K562 (cell line): ENCODE measurements around the gene CAMK2D. TPM values are rescaled to one million over a fixed set of nuclear protein-coding genes. Genes with fewer than 3 reads are reported as not detected.

Experiments
- ATAC-seq: fragments of 200-7000 bp; cut with Tn5 transposase; 3 replicates; pipeline ENCODE4 v1.9.1; 2020; ENCODE audit warnings: moderate library complexity
- BruUV-seq: library from RNA; stranded (reverse); fragments of 400-500 nt; replicated peaks from 2 replicates; lab custom pipeline; 2021; lab: Mats Ljungman, UMichigan
- CTCF ChIA-PET: fragments of 300-600 bp; formaldehyde crosslinking; extraction: SDS; loops from one replicate; lab custom pipeline; 2021; ENCODE audit warnings: low intra/inter-chr PET ratio; lab: Yijun Ruan, JAX
- POLR2A ChIA-PET: fragments of 300-600, 350-650 bp; sonication (Branson Sonifier 250); formaldehyde crosslinking; extraction: SDS; loops from one replicate; lab custom pipeline; 2021; ENCODE audit warnings: antibody characterized with exemption, inconsistent platforms; lab: Yijun Ruan, JAX
- DNase-seq, 4 experiments: peaks; one replicate each; pipeline versions ENCODE4 v3.0.0 to v3.0.0-alpha.2; 2011 to 2018; ENCODE audit warnings: low spot score in 3 of 4, mixed read lengths in 3 of 4; ENCODE audit errors: extremely low read depth in 1 of 4
- FAIRE-seq: peaks from 2 replicates; lab custom pipeline; 2011; peaks lifted over from hg19 to GRCh38; lab: Jason Lieb, UNC
- H2AFZ ChIP-seq: 2 replicates; pipeline ENCODE4 v1.6.0; 2011; ENCODE audit warnings: low read depth, low read length, control low read depth, inconsistent platforms
- H3K27ac ChIP-seq: fragments of 200-600 bp; 3 replicates; pipeline ENCODE4 v1.8.0; 2011; ENCODE audit warnings: low read depth, mild to moderate bottlenecking, control low read depth, inconsistent platforms, low read length, moderate library complexity, mixed read lengths; ENCODE audit errors: extremely low read depth
- H3K27me3 ChIP-seq, 2 experiments: fragments of 300-600 bp in 1 of 2; 2 replicates in 1 of 2; 3 replicates in 1 of 2; pipeline versions ENCODE4 v1.6.0 to v1.8.0; 2011; ENCODE audit warnings: inconsistent platforms in 2 of 2, low read length in 2 of 2, mild to moderate bottlenecking in 1 of 2, mixed read lengths in 1 of 2, moderate library complexity in 1 of 2; ENCODE audit not compliant: control insufficient read depth in 2 of 2, insufficient read depth in 2 of 2
- H3K36me3 ChIP-seq: fragments of 300-600 bp; 3 replicates; pipeline ENCODE4 v1.8.0; 2011; ENCODE audit warnings: mild to moderate bottlenecking, low read length, inconsistent platforms; ENCODE audit not compliant: control insufficient read depth, insufficient read depth
- H3K4me1 ChIP-seq, 2 experiments: fragments of 200-600 bp in 1 of 2; replicated peaks in 1 of 2; 2 replicates in 1 of 2; 3 replicates in 1 of 2; pipeline versions ENCODE4 v1.5.1 to v1.8.0; 2011; ENCODE audit warnings: inconsistent platforms in 2 of 2, low read length in 2 of 2, mild to moderate bottlenecking in 1 of 2, mixed read lengths in 1 of 2, moderate library complexity in 1 of 2; ENCODE audit not compliant: control insufficient read depth in 2 of 2, insufficient read depth in 2 of 2
- H3K4me2 ChIP-seq: 2 replicates; pipeline ENCODE4 v1.6.1; 2011; ENCODE audit warnings: low read length, control low read depth, inconsistent platforms, mixed read lengths; ENCODE audit not compliant: insufficient read depth
- H3K4me3 ChIP-seq: fragments of 200-600 bp; sonication (generic), shearing (Covaris generic); 2 replicates; pipeline ENCODE4 v1.5.1; 2016; ENCODE audit warnings: control low read depth, inconsistent platforms
- H3K79me2 ChIP-seq: fragments of 200-600 bp; 3 replicates; pipeline ENCODE4 v1.8.0; 2011; ENCODE audit warnings: low read length, inconsistent platforms; ENCODE audit not compliant: control insufficient read depth, insufficient read depth
- H3K9ac ChIP-seq, 2 experiments: 2 replicates each; pipeline versions ENCODE4 v1.6.0 to v1.6.1; 2011; ENCODE audit warnings: low read depth in 2 of 2, low read length in 2 of 2, control low read depth in 1 of 2, inconsistent platforms in 1 of 2, mild to moderate bottlenecking in 1 of 2, mixed read lengths in 1 of 2; ENCODE audit not compliant: insufficient read depth in 1 of 2
- H3K9me1 ChIP-seq: one replicate; pipeline ENCODE4 v1.6.0; 2011; ENCODE audit warnings: inconsistent platforms, mild to moderate bottlenecking, low read length, moderate library complexity; ENCODE audit not compliant: control insufficient read depth, insufficient read depth
- H3K9me3 ChIP-seq: replicated peaks from 2 replicates; pipeline ENCODE4 v1.5.1; 2011; ENCODE audit warnings: low read depth, low read length, inconsistent platforms; ENCODE audit not compliant: control insufficient read depth, insufficient read depth
- H4K20me1 ChIP-seq: replicated peaks from 2 replicates; pipeline ENCODE4 v1.6.1; 2011; ENCODE audit warnings: low read length, inconsistent platforms, mixed read lengths; ENCODE audit not compliant: control insufficient read depth, insufficient read depth
- CTCF ChIP-seq, 3 experiments: IDR thresholded peaks in 2 of 3; conservative IDR thresholded peaks in 1 of 3; 2 replicates each; pipeline ENCODE4 v1.5.1; 2011 to 2012; ENCODE audit warnings: low read length in 3 of 3, mild to moderate bottlenecking in 3 of 3, control low read depth in 2 of 3, improper control_type of control experiment in 1 of 3, inconsistent platforms in 1 of 3, low read depth in 1 of 3, mixed read lengths in 1 of 3, moderate library complexity in 1 of 3; ENCODE audit not compliant: insufficient read depth in 2 of 3
- FOXP1 ChIP-seq: sonication (generic); formaldehyde crosslinking; IDR thresholded peaks from 2 replicates; pipeline ENCODE4 v1.8.0; 2022; ENCODE audit warnings: mild to moderate bottlenecking, missing genetic modification reagents
- TCF7L2 ChIP-seq: fragments of 150-350 bp; IDR thresholded peaks from 2 replicates; pipeline ENCODE4 v1.6.1; 2016; ENCODE audit warnings: low read depth, mild to moderate bottlenecking, low read length, moderate library complexity
- ZFP1 ChIP-seq: fragments of 450-650 bp; formaldehyde crosslinking; IDR thresholded peaks from 2 replicates; pipeline ENCODE4 v1.4.0; 2020; ENCODE audit warnings: mild to moderate bottlenecking, mixed read lengths
- ZFP30 ChIP-seq: fragments of 250-450 bp; sonication (Bioruptor Pico); IDR thresholded peaks from 2 replicates; pipeline ENCODE4 v1.8.0; 2022; ENCODE audit warnings: moderate library complexity, mild to moderate bottlenecking, inconsistent platforms, borderline replicate concordance
- ZNF165 ChIP-seq: fragments of 250-450 bp; sonication (Bioruptor Pico); IDR thresholded peaks from 2 replicates; pipeline ENCODE4 v1.4.0; 2020; ENCODE audit warnings: borderline replicate concordance
- ZNF24 ChIP-seq: fragments of 450-650 bp; IDR thresholded peaks from 2 replicates; pipeline ENCODE4 v1.6.1; 2016
- in situ Hi-C: fragments of 300-500 bp; cut with MboI; formaldehyde crosslinking; loops from 4 replicates; pipeline ENCODE4 v1.15.0; 2018; ENCODE audit warnings: inconsistent platforms, mixed read lengths
- intact Hi-C: fragments of 100-400 bp; cut with micrococcal nuclease; formaldehyde crosslinking; loops from 2 replicates; pipeline ENCODE4 v1.14.2; 2022
- polyA plus RNA-seq, 8 experiments: library from polyadenylated mRNA; depleted of rRNA in 4 of 8; stranded (reverse) in 5 of 8; unstranded in 3 of 8; fragments of >200 nt; fragmentation: Nextera tagmentation in 2 of 8; fragmentation: Illumina TruSeq in 1 of 8; extraction: Ambion mirVana in 2 of 8; extraction: Trizol in 1 of 8; gene quantifications; 2 replicates each; pipeline versions ENCODE4 v1.2.1 to v1.2.3, GENCODE V29; 2011 to 2014; ENCODE audit warnings: inconsistent platforms in 1 of 8, missing spikeins in 1 of 8
- total RNA-seq, 7 experiments: library from RNA; depleted of rRNA in 6 of 7; stranded (reverse); fragments of >200 nt in 6 of 7; fragmentation: Illumina TruSeq in 2 of 7; extraction: Trizol in 2 of 7; gene quantifications; 2 replicates each; pipeline versions ENCODE4 v1.2.1 to v1.2.3, GENCODE V29; 2011 to 2021; ENCODE audit warnings: low replicate concordance in 1 of 7

Gene CAMK2D
- total and polyA plus RNA-seq, 9 of the 15 experiments (the other 6 are each of a cell fraction or from before 2014, with no cell fraction given): 0.01 to 0.33 (median 0.04) TPM; not detected in 2

GRCh38 chr4:113788888-113789287 lies 27.4 kb upstream of the CAMK2D start:
- Histone ChIP-seq H4K20me1 (no peaks in the 10 kb centered on the region), H3K9me3 (no peaks in the 10 kb centered on the region), H2AFZ (no peak overlapping the region), H3K4me3 (no peak overlapping the region), H3K4me2 (no peak overlapping the region), H3K4me1 (no peaks in the 10 kb centered on the region), H3K27ac (no peak overlapping the region), H3K27me3 (no peaks in the 10 kb centered on the region), H3K9ac (no peak overlapping the region), H3K9me1 (no peaks in the 10 kb centered on the region), H3K79me2 (no peaks in the 10 kb centered on the region), H3K36me3 (no peaks in the 10 kb centered on the region)
- no peak for FAIRE-seq
- in situ Hi-C loops (no loop called here), intact Hi-C loops (no loop called here)
- BruUV-seq: no TSS peak
- no peak for ATAC-seq
- ChIA-PET CTCF (no interaction called here), POLR2A (no interaction called here)
- TF ChIP-seq CTCF (IDR thresholded peaks at IDR 0.05 in 2 of 3, conservative IDR thresholded peaks at IDR 0.05 in 1 of 3; ENCODE audit: insufficient read depth in 2 of 3, low read depth in 1 of 3, low read length in 3 of 3) (no peak), ZFP30 (CRISPR knock-in tag) (no peak), ZFP1 (CRISPR knock-in tag) (no peak), ZNF165 (CRISPR knock-in tag) (no peak), TCF7L2 (no peak), ZNF24 (no peak), FOXP1 (no peak)
- no peak for DNase-seq
